ENCODE results near the gene SVIL.
"Not testable (repeated sequence)": the region's sequence is repeated elsewhere in the genome, so short reads cannot be mapped to it uniquely, and the experiment has no call there.

SVIL gene

GRCh38 chr10:29479981-29480954 is 154.5 kb downstream of the SVIL start:
- no peak for DNase-seq

GRCh38 chr10:29479081-29479925 is 155.5 kb downstream of the SVIL start:
- DNase-seq: no peak

GRCh38 chr10:29473406-29474100 is 161.2 kb downstream of the SVIL start:
- DNase-seq: no peak

GRCh38 chr10:29473087-29473356 is 161.7 kb downstream of the SVIL start:
- no peak for DNase-seq

GRCh38 chr10:29472301-29473086 is 162.3 kb downstream of the SVIL start:
- DNase-seq: no peak

- no peak for DNase-seq
Observed at GRCh38 chr10:29471544-29471859, 163.3 kb downstream of the SVIL start.

- DNase-seq: no peak
Observed at GRCh38 chr10:29470843-29471543, 163.8 kb downstream of the SVIL start.

- DNase-seq: peak in 1 of 2 donors; percentile 32
Observed at GRCh38 chr10:29470355-29470705, 164.4 kb downstream of the SVIL start.

- no peak for DNase-seq
Observed at GRCh38 chr10:29469481-29470354, 165.1 kb downstream of the SVIL start.

- DNase-seq: no peak
Observed at GRCh38 chr10:29465384-29465783, 169.4 kb downstream of the SVIL start.

- DNase-seq: not testable (repeated sequence)
Observed at GRCh38 chr10:29464671-29465171, 170.1 kb downstream of the SVIL start.

GRCh38 chr10:29461042-29461441 is 173.7 kb downstream of the SVIL start:
- DNase-seq: no peak

GRCh38 chr10:29458190-29458589 is 176.6 kb downstream of the SVIL start:
- DNase-seq: not testable (repeated sequence)

GRCh38 chr10:29455095-29455494 is 179.7 kb downstream of the SVIL start:
- DNase-seq: no peak

- DNase-seq: no peak
Observed at GRCh38 chr10:29454250-29454649, 180.5 kb downstream of the SVIL start.

- no peak for DNase-seq
Observed at GRCh38 chr10:29452546-29452945, 182.2 kb downstream of the SVIL start.

- DNase-seq: no peak
Observed at GRCh38 chr10:29451946-29452345, 182.8 kb downstream of the SVIL start.

- DNase-seq: no peak
Observed at GRCh38 chr10:29450405-29450804, 184.4 kb downstream of the SVIL start.

GRCh38 chr10:29448756-29449592 is 185.8 kb downstream of the SVIL start:
- DNase-seq: peak; percentile 83 to 85

- DNase-seq: no peak
Observed at GRCh38 chr10:29448125-29448524, 186.6 kb downstream of the SVIL start.
